Measurements from ENCODE around the gene ZFP91.

The ZFP91 gene

DNA sequence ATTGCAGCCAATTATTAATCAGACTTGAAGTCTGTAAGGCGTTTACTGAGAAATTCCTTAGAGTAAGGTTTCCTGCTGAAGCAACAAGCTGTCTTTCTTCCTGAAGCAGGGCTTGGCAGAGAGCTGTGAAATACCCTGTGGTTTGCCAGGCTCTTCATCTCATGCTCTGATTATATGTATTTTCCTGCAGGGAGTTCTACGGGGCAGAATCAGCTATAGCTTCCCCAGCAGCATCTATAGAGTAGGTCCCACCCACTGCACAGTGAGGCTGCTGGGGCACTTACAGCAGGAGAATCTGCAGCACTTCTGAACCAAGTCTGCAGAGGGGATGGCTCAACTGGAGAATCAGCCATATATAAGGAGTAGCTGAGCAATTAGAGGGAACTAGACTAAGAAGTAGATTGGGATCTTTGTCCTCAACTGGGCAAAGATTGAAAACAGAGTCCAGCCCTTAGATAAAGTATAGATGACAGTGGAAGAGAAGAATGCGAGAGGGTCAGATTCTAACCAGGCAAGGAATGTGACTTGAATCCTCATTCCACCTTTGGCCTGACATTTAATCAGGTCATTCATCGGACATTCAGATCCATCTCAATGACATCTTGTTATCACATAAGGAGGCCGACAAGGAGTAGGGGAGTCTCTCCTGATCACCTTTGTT is 81.2 kb downstream of the ZFP91 start:
- DNase-seq (ENCODE audit: low read depth, low spot score) = no peak

All from activated CD4-positive, CD25-positive, alpha-beta regulatory T cell treated with anti-CD3 and anti-CD28 coated beads, Interleukin-2, amount 50 U/mL, for 16 hours (primary cell).